Right renal pelvis (tissue), 4 donors: ENCODE data around the gene TK2. TPM values are rescaled to one million over a fixed set of nuclear protein-coding genes. Genes with fewer than 3 reads are reported as not detected.
A peak's percentile ranks its signal among the peaks of the same experiment; 100 is the strongest.
"Not testable (repeated sequence)": the region's sequence is repeated elsewhere in the genome, so short reads cannot be mapped to it uniquely, and the experiment has no call there.

Experiments used
- DNase-seq, 4 donors: peaks; one replicate each; pipeline ENCODE4 v3.0.0-alpha.2; 2013; ENCODE audit warnings: low read depth in 4 of 4, low spot score in 3 of 4, missing footprints in 1 of 4
- polyA plus RNA-seq, 4 donors: library from polyadenylated mRNA; unstranded; fragments of 120-200 nt; gene quantifications; one replicate each; pipeline ENCODE4 v1.2.1, GENCODE V29; 2013; ENCODE audit not compliant: insufficient read length in 4 of 4

TK2 gene
- polyA plus RNA-seq, 4 donors, result 31.8 to 46.7 (median 37.9) TPM

- no peak for DNase-seq
Observed at GRCh38 chr16:66521951-66522771, 27.8 kb downstream of the TK2 start.

GRCh38 chr16:66521252-66521713, 28.6 kb downstream of the TK2 start:
- DNase-seq, result no peak

GRCh38 chr16:66520406-66521170, 29.3 kb downstream of the TK2 start:
- no peak for DNase-seq

- no peak for DNase-seq
Observed at GRCh38 chr16:66519482-66520373, 30.2 kb downstream of the TK2 start.

- no peak for DNase-seq
Observed at GRCh38 chr16:66517586-66518263, 32.2 kb downstream of the TK2 start.

- DNase-seq, result peak; percentile 56 to 78 (median 72)
Observed at GRCh38 chr16:66516808-66517585, 32.9 kb downstream of the TK2 start.

- no peak for DNase-seq
Observed at GRCh38 chr16:66516509-66516807, 33.5 kb downstream of the TK2 start.

GRCh38 chr16:66515596-66516508, 34.1 kb downstream of the TK2 start:
- DNase-seq, result no peak

GRCh38 chr16:66514980-66515595, 34.8 kb downstream of the TK2 start:
- DNase-seq, result not testable (repeated sequence)

GRCh38 chr16:66514391-66514790, 35.5 kb downstream of the TK2 start:
- DNase-seq, result not testable (repeated sequence)

GRCh38 chr16:66513111-66513723, 36.7 kb downstream of the TK2 start:
- DNase-seq, result no peak

GRCh38 chr16:66512272-66513110, 37.4 kb downstream of the TK2 start:
- DNase-seq, result no peak

GRCh38 chr16:66511602-66512271, 38.2 kb downstream of the TK2 start:
- DNase-seq, result no peak

- DNase-seq, result no peak
Observed at GRCh38 chr16:66510711-66511601, 39.0 kb downstream of the TK2 start.

- DNase-seq, result no peak
Observed at GRCh38 chr16:66510298-66510697, 39.6 kb downstream of the TK2 start.
